GM18907 (cell line): ENCODE data around the gene SLC6A3.
A peak's percentile ranks its signal among the peaks of the same experiment; 100 is the strongest.

Source experiments
- ATAC-seq: cut with Tn5 transposase; IDR thresholded peaks from one replicate; pipeline ENCODE4 v1.9.1; 2021; ENCODE audit warnings: mild to moderate bottlenecking, moderate library complexity; ENCODE audit not compliant: unreplicated experiment

The SLC6A3 gene

DNA sequence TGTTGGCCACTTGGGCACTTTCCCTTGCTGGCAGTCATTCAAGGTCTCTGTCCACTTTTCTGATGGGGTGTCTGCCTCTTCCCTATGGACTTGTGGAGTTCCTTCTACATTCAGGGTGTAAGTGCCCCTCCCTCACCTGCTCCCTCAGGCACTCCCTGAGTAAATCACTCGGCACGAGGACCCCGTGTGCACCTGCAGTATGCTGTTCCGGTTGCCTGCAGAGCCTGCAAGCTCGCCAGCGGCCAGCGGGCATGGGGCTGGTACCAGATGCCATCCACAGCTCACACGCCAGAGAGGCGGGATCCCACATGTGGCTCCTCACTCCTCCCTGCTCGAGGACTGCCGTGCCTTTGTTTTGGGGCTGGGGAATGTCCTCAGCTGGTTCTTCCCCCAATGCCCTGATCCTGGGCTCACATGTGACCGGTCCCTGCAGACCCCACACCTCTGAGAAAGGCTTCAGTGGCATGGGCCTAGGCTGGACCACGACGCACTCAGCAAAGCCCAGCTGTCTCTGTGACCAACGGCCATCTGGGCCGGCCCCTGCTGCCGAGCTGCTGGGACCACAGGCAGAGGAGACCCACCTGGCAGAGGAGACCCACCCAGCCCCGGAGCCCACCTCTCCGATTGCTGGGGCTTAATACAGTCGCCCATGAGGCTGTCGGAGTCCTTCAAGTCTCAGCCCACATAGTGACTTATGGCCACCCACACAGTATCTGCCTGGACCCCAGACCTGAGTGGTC lies 54.2 kb downstream of the SLC6A3 start:
- no peak for ATAC-seq

DNA sequence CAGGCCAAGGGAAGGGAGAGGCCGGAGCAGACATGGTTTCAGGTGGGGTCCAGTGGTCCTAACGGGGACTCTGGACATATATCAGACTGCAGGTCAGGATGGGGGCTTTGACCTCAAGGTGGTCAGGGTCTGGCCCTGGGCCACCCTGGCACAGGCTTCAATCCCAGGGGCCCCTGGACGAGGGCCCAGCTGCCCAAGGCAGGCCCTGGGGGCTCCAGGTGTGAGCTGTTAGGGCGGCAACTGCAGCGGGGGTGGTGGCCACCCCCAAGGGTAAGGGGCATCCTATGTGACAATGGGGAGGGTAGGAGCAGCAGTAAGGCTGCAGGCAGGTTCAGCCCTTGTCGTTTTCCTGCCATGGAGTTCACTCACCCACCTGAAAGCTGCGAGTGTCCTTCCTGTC lies 54.9 kb downstream of the SLC6A3 start:
- no peak for ATAC-seq

DNA sequence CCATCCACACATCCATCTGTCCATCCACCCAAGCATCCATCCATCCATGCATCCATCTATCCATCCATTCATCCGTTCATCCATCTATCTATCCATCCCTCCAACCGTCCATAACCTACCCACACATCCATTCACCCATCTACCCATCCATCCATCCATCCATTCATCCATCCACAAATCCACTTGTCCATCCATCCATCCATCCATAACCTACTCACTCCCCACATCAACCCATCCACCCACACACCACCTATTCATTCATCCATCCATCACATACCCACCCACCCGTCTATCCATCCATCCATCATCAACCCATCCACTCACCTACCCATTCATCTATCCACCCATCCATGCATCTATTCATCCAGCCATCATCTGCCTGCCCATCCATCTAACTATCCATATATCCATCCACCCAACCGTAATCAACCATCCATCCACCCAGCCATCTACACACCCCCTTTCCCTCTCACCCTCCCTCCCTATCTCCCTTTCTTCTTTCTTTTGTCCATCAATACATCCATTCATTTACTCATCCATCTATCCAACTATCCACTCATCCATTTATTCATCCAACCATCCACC lies 56.8 kb downstream of the SLC6A3 start:
- no peak for ATAC-seq

DNA sequence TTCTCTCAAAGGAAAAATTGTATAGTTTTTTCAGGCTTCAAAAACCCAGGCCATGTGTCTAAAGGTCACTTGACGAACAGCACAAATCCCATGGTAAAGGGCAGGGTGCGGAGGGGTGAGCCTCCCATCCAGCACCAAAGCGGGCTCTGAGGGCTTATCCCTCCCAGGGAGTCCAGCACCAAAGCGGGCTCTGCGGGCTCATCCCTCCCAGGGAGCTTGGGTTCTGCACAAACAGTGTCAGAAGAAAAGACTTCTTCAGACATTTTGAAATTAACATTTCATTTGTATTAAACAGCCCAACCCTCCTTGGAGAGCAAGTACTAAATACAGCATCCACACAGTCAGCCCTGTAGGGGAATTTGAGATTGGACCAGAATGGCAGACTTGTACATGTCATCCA lies 57.4 kb downstream of the SLC6A3 start:
- ATAC-seq = no peak

DNA sequence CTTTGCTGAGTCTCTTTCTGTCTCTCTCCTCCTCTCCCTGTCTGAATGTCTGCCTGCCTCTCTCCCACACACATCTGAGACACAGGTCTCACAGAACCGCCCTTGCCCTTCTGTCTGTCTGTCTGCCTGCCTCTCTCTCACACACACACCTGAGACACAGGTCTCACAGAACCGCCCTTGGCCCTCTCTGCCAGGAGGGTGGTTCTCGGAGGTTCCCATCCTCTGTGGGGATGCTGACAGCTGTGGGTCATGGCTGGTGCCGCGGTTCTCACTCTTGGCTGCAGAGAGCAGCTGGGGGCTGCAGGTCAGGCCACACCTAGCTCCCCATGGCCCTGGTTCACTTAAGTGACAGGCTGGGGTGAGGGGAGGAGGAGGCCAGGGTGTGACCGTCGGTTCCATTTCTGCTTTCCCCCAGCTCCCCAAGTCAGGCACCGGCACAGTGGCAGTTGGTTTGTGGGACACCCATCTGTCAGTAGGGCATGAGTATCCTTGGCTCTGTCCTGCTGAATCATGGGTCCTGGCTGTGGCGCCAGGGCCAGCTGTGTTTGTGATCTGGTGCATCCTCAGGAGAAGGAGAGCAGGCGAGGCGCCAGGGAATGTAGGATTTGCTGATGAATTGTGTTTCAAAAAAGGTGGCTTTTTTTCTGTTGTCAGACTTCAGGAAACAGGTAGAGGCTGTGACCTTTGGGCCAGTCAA lies 58.0 kb downstream of the SLC6A3 start:
- no peak for ATAC-seq

DNA sequence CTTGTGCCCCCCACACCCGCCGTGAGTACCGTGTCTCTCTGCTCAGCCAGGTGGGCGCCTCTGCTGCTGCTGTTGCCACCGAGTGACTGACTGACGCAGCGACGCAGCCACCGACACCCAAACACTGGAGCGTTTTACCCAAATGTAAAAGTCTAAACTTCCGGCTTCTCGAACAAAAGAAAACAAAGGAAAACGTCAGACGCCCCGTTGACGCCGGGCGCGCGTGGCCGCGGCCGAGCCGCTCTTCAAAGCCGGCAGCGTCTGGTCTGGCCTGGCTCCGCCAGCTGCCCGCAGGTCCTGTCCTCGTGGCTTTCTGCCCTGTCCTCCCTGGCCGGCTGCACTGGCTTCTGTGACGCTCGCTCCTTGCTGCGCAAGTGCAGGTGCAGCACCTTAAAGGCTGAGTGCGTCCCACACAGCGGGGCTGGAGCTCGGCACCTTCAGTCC lies 58.9 kb downstream of the SLC6A3 start:
- ATAC-seq = peak; percentile 40

DNA sequence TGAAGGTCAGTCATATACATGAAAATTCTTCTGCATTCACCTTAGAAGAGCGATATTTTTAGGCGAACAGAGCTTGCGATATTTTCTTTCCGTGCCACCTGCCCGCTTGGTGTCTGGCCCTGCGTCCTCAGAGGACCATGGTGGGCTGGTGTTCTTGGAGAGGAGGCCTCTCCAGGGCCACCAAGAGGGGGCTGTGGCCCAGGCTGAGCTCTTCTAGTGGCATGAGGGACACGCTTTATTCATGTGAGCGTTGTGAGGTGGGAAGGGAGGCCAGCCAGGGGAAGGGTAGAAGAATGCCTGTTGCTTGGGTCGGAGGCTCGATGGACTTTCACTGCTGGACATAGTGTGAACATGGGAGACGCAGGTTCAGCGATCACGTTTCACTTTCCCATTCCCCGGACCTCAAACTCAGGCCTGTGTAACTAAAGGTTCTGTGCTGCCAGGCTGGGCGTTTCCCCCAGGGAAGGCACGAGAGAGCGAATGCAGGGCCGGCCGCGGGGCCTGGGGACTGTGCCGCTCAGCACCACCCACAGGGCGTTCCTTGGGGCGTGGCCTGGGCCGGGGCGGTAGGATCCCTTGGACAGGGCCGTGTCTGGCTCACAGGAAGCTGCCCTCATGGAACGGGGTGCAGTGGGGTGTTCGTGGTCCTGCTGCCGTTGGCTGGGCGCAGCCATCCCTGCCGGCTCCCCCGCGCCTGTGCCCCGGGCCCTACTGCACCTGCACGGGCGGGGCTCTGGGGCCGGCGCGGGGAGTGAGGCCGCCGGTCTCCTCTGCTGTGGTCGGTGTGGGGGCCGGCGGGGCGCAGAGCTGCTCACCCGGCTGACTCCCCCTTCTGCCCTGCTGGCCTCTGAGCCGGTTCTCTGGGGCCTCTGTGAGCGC lies 59.6 kb downstream of the SLC6A3 start:
- peak; percentile 88 for ATAC-seq

DNA sequence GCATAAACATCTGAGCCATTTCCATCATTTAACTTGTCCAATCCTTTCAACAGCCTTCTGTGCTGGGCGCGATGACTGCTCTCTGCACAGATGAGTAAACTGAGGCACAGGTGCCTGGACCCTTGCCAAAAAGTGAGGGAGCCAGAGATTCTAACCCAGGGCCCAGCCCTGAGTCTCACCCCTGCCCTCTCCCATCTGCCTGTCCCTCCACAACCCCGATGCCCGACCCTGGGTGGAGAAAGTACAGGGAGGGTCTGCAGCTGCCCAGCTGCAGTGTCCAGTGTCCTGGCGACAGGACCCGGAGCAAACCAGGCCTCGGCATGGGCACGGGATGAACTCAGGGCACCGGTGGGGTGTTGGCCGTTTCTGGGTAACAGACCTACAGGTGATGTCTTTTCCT lies 60.7 kb downstream of the SLC6A3 start:
- no peak for ATAC-seq

DNA sequence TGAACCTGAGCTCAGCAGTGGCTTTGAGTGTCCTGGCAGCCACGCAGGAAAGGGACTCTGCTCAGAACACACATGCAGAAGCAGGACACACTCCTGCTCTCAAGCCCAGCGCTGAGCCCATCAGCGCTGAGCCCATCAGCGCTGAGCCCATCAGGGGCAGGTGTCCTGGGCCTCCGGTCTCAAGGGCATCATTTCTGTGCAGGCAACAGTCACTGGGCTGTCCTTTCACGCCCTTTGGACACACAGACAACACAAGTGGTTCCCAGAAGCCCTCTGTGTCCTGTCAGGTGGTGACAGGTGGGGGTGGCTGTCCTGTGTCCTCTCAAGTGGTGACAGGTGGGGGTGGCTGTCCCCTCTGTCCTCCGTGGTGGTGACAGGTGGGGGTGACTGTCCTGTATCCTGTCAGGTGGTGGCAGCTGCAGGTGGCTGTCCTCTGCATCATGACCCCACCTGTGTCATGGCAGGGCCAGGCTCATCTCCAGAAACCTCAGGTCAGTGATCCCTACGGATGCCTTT lies 61.3 kb downstream of the SLC6A3 start:
- ATAC-seq = no peak

DNA sequence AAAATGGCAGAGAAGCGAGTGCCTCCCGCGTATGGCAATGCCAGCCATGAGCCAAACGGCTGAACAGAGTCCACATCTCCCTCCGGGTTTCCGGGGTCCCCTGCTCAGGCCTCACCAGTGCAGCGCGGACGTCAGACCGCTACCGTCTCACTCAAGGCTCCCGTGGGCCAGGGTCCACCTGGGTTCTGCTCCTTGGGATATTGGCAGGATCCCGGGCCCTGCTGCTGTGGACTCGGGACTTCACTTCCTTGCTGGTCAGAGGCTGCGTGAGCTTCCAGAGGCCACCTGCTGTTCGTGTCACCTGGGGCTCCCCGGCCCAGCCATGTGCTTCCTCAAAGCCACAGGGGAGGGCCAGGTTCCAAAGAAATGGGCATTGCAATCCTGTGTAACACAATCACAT lies 61.9 kb downstream of the SLC6A3 start:
- no peak for ATAC-seq

DNA sequence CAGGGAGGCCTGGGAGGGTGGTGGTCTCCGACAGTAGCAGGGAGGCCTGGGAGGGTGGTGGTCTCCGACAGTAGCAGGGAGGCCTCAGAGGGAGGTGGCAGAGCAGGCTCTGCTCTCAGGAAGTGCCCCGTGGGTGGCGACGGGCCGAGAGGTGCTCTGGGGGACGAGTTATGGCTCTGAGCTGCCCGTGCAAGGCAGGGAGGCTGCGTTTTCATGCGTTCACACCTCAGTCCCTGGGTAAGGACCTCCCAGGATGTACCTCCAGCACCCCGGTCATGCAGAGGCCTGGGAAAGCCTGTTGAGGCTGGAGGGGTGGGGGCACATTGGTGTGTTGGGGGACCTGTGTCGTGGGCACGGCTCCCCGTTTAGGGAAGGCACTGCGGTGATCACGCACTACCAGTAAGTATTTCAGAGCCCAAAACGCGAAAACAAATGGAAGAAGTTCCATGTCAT lies 63.0 kb downstream of the SLC6A3 start:
- ATAC-seq = no peak

DNA sequence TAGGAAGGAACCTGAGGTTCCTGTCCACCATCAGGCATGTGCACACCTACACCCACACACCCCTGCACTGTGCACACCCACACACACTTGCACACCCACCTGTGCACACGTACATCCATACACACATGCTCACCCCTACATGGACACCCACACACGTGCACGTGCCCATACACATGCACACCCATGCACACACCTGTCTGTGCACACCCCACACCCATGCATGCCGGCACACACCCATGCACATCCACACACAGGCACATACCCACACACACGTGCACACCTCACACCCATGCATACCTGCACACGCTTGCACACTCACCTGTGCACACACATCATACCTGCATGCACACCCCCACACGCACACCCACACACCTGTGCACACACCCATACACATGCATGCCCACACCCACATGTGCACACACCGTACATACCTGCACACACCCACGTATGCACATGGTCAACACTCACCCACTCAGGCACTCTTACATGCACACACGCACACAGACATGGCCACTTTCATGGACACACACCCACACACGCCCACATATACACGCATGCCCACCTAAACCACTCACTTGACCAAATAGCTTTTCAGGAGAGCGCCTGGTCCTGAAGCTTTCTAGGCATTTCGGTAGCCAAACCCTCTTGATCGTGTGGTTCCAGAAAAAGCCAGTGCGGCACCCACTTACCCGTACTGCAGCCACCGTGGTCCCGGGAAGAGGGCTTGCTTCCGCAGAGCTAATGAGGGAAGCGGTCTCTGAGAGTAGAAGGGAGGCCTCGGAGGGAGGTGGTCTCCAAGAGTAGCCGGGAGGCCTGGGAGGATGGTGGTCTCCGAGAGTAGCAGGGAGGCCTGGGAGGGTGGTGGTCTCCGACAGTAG lies 63.6 kb downstream of the SLC6A3 start:
- ATAC-seq = no peak

DNA sequence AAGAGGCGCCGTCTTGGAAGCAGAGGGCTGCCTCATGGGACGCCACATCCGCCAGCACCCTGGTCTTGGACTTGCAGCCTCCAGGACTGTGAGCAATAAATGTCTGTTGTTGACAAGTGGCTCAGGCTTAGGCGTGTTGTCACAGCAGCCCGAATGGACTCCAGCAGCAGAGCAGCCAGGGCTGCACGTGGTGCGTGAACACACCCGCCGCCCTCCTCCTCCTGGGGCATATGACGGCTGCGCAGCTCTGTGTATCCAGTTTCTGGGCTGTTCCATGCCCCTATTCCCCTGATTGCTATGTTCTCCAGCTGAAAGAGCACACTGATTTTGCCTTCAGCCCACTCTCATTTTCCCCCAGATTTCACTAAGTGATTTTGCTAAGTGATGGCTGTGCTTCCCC lies 64.3 kb downstream of the SLC6A3 start:
- ATAC-seq = no peak

DNA sequence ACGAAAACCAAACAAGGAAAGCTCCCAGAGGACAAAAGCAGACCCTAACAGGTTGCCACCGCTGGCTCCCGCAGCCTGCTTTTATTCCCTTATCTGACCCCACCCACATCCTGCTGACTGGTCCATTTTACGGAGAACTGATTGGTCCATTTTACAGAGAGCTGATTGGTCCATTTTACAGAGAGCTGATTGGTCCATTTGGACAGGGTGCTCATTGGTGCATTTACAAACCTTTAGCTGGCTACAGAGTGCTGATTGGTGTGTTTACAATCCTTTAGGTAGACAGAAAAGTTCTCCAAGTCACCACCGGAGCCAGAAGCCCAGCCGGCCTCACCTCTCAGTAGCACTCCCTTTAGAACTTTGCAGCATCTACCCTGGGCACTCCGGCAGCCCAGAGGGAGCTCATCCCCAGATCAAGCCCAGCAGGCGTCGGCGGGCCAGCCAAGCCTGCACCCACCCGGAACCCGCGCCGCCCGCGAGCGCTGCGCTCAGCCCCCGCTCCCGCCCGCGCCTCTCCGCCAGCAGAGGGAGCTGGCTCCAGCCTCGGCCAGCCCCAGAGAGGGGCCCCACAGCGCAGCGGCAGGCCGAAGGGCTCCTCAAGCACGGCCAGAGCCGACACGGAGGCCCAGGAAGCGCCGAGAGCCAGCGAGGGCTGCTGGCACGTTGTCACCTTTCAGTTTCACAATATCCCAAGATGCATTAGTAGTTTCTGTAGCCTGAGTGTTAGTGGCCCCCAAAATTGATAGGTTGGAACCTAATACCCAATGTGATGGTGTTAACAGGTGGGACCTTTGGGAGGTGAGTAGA lies 65.0 kb downstream of the SLC6A3 start:
- ATAC-seq = peak; percentile 77

DNA sequence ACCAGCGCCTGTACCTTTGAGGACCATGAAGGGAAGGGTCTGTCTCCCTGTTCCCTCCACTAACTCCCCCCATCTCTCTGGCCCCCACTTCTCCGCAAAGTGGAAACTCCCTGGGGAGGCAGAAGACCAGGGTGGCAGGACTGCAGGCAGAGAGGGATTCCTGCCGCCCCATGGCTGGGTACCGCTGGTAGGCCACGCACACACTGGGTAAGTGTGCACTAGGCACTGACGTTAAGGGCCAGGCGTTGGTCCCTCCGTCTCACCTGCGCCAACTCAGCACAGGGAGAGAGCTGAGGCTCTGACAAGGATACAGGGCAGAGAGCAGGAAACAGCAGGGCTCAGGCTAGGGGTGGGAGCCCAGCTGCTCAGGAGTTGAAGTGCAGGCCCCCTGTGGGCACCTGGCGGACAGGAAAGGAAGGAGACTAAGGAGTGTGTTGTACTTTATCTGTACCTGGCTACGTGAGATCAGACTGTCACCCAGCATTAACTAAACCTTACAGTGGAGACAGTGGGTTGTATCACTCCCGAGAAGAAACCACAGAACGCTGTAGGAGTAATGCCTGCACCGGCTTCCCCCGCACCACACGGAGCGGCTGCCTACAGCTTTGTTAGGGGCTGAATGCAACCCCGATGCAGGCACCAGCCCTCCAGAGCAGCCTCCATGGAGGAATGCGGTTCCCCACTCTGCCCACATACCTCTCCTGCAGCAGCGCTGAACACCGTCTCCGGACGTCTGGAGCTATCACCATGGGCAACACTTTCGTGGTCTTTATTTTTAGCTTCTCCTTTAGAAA lies 66.2 kb downstream of the SLC6A3 start:
- ATAC-seq = no peak

DNA sequence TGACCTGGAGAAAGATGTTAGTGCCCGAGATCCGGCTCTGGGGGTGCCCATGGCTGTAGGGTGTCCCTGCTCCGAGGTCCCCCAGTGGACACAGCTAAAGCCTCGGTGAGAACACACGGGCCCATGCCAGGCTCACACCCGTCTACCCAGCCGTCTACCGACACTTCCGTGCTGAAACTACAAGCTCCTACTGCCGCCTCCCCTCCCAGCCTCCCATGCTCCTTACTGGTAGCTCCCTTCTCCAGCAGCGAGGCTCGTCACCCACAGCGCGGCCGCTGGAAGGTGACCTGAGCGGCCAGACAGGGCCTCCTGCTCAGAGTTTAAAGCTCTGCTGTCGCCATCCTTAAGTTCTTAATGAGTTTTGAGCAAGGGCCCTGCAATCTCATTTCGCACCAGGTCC lies 67.1 kb downstream of the SLC6A3 start:
- ATAC-seq = no peak

DNA sequence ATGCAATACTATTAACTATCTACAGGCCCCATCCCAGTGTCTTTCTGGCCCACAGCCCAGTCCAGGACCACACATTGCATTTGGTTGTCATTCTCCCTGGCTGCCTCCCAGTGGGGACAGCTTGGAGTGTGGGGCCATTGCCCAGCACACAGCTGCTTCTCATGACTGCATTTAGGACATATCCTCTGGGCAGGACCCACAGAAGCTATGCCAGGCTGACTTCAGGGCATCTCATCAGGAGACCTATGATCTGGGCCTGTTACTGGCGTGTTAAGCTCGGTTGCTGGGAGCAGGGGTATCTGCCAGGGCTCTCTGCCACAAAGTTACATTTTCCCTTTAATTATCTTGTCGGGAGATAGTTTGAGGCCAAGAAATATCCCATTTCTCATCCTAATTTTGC lies 68.3 kb downstream of the SLC6A3 start:
- no peak for ATAC-seq
